Ovary (tissue), 9 donors: ENCODE data around the gene DNAJC6. TPM values are rescaled to one million over a fixed set of nuclear protein-coding genes. Genes with fewer than 3 reads are reported as not detected.

Experiments
- DNase-seq, 5 donors: peaks; one replicate each; pipeline ENCODE4 v3.0.0-alpha.2; 2019 to 2020
- H3K27ac ChIP-seq, 2 donors: fragments of 200-600 bp; one replicate each; pipeline versions ENCODE4 v1.5.1 to v1.8.0; 2019 to 2022
- H3K27me3 ChIP-seq: fragments of 200-600 bp; one replicate; pipeline ENCODE4 v1.8.0; 2022
- H3K36me3 ChIP-seq: fragments of 200-600 bp; sonication (generic); one replicate; pipeline ENCODE4 v1.5.1; 2019
- H3K4me1 ChIP-seq: one replicate; pipeline ENCODE4 v1.8.1; 2013; ENCODE audit warnings: mild to moderate bottlenecking, moderate library complexity; ENCODE audit not compliant: insufficient read depth
- H3K4me3 ChIP-seq: fragments of 200-600 bp; sonication (generic); one replicate; pipeline ENCODE4 v1.5.1; 2017
- H3K9me3 ChIP-seq, 2 donors: fragments of 200-600 bp in 1 of 2; sonication (generic) in 1 of 2; one replicate each; pipeline versions ENCODE4 v1.5.1 to v1.8.1; 2013 to 2019; ENCODE audit warnings: mild to moderate bottlenecking in 1 of 2, moderate library complexity in 1 of 2
- EP300 ChIP-seq: sonication (generic); formaldehyde crosslinking; IDR thresholded peaks from one replicate; pipeline ENCODE4 v1.6.1; 2017; ENCODE audit warnings: antibody characterized with exemption
- POLR2A ChIP-seq: fragments of 450-650 bp; IDR thresholded peaks from one replicate; pipeline ENCODE4 v1.6.1; 2017; ENCODE audit warnings: antibody characterized with exemption, mild to moderate bottlenecking, moderate library complexity
- WGBS, 3 donors: extraction: QIAGEN DNeasy Blood & Tissue Kit in 1 of 3; methylation state at CpG; one replicate each; pipeline versions ENCODE4 v1.1.5 to v1.1.7; 2013 to 2017; 5-methylcytosine and 5-hydroxymethylcytosine counted together
- intact Hi-C, 4 donors: fragments of 100-400 bp; cut with DNase I; formaldehyde crosslinking; loops; one replicate each; pipeline versions ENCODE4 v1.11.0 to v1.15.1; 2022 to 2023
- polyA plus RNA-seq, 2 donors: library from polyadenylated mRNA; stranded (reverse); fragments of 200-250 nt in 1 of 2; fragments of 350-450 nt in 1 of 2; fragmentation: Illumina TruSeq in 1 of 2; extraction: RNeasy Lipid Tissue Mini Kit (QIAGEN cat#74804) in 1 of 2; gene quantifications; one replicate each; pipeline ENCODE4 v1.2.3, GENCODE V29; 2013 to 2014
- total RNA-seq, 7 donors: library from RNA; depleted of rRNA in 2 of 7; stranded (reverse); fragments of >200 nt in 2 of 7; fragmentation: NEBNext Ultra II Directional in 3 of 7; extraction: Animal tissue kit (Norgen Biotek cat#: 25700) in 3 of 7; gene quantifications; one replicate each; pipeline versions ENCODE4 v1.1.0 to v1.2.4, GENCODE V29; 2016 to 2023
- TF ChIP-seq, protein P1 (sequence below), 3 donors: fragments of 450-650 bp in 2 of 3; fragments of 200-600 bp in 1 of 3; IDR thresholded peaks; one replicate each; pipeline versions ENCODE4 v1.5.1 to v1.8.0; 2016 to 2022; ENCODE audit warnings: antibody characterized with exemption in 3 of 3, mild to moderate bottlenecking in 1 of 3
- donor health status: DM: no; HTN: no; CAD: no; lungs with moderate emphysema.
- donor health status: DM: no; HTN: no; CAD: no.
- donor health status: Bipolar disorder and iron deficiency.
- donor health status: DM: yes; HTN: yes; CAD: no.
- donor health status: DM: no; HTN: no; CAD: no.
- donor health status: DM: yes; HTN: yes; CAD: no.

Gene DNAJC6
- total and polyA plus RNA-seq, 9 donors: 0.48 to 2.7 (median 1.5) TPM

DNA sequence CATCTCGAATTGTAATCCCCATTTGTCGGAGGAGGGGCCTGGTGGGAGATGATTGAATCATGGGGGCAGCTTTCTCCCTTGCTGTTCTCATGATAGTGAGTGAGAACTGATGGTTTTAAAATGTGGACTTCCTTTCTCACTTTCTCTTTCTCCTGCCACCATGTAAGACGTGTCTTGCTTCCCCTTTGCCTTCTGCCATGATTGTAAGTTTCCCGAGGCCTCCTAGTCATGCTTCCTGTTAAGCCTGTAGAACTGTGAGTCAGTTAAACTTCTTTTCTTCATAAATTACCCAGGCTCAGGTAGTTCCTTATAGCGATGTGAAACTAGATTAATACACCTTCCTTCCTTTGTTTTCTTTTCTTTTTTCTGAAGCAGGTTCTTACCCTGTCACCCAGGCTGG, 13.9 kb downstream of the DNAJC6 start:
- H3K4me3 ChIP-seq: no peak overlapping the region
- WGBS, 3 donors: 68 to 74% (median 70%) methylated on average over 5 of the region's 5 CpGs
- no peak for DNase-seq
- no peaks in the 10 kb centered on the region for H3K36me3 ChIP-seq
- intact Hi-C loops: no loop called here
- H3K9me3 ChIP-seq: no peaks in the 10 kb centered on the region
- H3K4me1 ChIP-seq: no peaks in the 10 kb centered on the region
- no peak overlapping the region for H3K27ac ChIP-seq
- TF ChIP-seq, protein P1, sequence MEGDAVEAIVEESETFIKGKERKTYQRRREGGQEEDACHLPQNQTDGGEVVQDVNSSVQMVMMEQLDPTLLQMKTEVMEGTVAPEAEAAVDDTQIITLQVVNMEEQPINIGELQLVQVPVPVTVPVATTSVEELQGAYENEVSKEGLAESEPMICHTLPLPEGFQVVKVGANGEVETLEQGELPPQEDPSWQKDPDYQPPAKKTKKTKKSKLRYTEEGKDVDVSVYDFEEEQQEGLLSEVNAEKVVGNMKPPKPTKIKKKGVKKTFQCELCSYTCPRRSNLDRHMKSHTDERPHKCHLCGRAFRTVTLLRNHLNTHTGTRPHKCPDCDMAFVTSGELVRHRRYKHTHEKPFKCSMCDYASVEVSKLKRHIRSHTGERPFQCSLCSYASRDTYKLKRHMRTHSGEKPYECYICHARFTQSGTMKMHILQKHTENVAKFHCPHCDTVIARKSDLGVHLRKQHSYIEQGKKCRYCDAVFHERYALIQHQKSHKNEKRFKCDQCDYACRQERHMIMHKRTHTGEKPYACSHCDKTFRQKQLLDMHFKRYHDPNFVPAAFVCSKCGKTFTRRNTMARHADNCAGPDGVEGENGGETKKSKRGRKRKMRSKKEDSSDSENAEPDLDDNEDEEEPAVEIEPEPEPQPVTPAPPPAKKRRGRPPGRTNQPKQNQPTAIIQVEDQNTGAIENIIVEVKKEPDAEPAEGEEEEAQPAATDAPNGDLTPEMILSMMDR (IDR thresholded peaks at IDR 0.05): no peak
- TF ChIP-seq POLR2A (no peak), EP300 (no peak)
- H3K27me3 ChIP-seq: no peaks in the 10 kb centered on the region

DNA sequence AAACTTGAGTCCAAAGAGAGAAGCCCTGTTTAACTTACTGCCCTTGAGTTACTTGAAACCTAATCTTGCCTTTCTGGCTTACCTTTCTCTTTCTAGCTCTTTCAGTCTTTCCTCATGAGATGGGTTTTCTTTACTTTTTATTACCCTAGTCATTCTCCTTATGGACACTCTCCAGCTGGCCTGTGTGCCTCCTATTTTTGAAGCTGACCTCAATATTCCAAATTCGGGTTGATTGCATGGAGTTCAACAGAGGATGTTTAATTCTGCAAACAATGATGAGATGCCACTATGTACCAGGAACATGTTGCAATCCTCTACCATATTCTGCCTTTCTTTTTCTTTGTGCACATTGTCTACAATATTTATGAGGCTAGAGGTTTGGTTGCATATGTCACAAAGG, 20.7 kb downstream of the DNAJC6 start:
- no peaks in the 10 kb centered on the region for H3K4me1 ChIP-seq
- H3K4me3 ChIP-seq: no peak overlapping the region
- TF ChIP-seq, protein P1 (IDR thresholded peaks at IDR 0.05): no peak
- TF ChIP-seq EP300 (no peak), POLR2A (no peak)
- no peaks in the 10 kb centered on the region for H3K36me3 ChIP-seq
- H3K9me3 ChIP-seq: no peaks in the 10 kb centered on the region
- intact Hi-C loops: no loop called here
- DNase-seq: no peak
- no peak overlapping the region for H3K27ac ChIP-seq
- WGBS, 3 donors: 78 to 84% (median 81%) methylated on average over 1 of the region's 1 CpG
- H3K27me3 ChIP-seq: no peaks in the 10 kb centered on the region

DNA sequence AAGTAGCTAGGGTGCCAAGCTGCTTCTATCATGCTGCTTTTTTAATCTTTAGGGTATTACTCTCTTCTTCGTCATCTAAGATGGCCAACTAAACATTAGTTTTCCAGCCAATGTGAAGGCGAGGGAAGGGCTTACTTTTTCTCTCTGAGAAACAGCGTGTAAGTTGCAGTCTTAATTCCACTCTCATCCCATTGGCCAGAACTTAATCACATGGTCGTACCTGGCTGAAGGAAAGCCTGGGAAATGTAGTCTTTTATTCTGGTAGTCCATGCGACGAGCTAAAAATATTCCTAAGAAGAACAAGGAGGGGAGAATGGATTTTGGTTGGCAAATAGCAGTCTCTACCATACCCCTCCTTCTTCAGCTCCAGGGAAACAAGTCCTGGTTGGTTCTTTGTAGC, 21.5 kb downstream of the DNAJC6 start:
- H3K27me3 ChIP-seq: no peaks in the 10 kb centered on the region
- DNase-seq: no peak
- no peak overlapping the region for H3K27ac ChIP-seq
- WGBS, 3 donors: 74 to 76% (median 75%) methylated on average over 6 of the region's 6 CpGs
- H3K4me3 ChIP-seq: no peak overlapping the region
- TF ChIP-seq POLR2A (no peak), EP300 (no peak)
- TF ChIP-seq, protein P1 (IDR thresholded peaks at IDR 0.05): no peak
- H3K9me3 ChIP-seq: no peaks in the 10 kb centered on the region
- H3K4me1 ChIP-seq: no peaks in the 10 kb centered on the region
- no peaks in the 10 kb centered on the region for H3K36me3 ChIP-seq
- intact Hi-C loops: no loop called here

DNA sequence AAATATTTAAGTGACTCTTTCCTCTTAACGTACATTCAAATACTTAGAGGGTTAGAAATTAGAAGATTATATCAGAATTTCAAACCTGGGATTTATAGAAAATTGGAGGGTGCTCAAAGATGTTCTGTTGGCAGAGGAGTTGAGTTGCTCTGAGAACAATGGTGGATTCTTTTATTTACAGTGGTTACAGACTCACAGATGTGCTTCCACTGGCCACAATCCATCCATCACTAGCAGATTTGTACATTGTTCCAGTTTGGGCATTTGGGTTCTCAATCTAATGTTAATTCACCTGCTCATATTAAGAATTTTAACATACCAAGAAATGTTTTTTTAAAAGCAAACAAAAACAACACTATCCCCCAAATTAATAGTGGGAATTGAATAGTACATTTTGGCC, 23.5 kb downstream of the DNAJC6 start:
- Histone ChIP-seq H3K27ac (no peak overlapping the region), H3K4me1 (no peaks in the 10 kb centered on the region), H3K9me3 (no peaks in the 10 kb centered on the region), H3K27me3 (no peaks in the 10 kb centered on the region), H3K36me3 (no peaks in the 10 kb centered on the region), H3K4me3 (no peak overlapping the region)
- no peak for DNase-seq
- intact Hi-C loops: no loop called here
- WGBS, 3 donors: 16 to 57% (median 27%) methylated on average over 1 of the region's 1 CpG
- TF ChIP-seq POLR2A: no peak
- TF ChIP-seq EP300: no peak
- TF ChIP-seq, protein P1 (IDR thresholded peaks at IDR 0.05): no peak

DNA sequence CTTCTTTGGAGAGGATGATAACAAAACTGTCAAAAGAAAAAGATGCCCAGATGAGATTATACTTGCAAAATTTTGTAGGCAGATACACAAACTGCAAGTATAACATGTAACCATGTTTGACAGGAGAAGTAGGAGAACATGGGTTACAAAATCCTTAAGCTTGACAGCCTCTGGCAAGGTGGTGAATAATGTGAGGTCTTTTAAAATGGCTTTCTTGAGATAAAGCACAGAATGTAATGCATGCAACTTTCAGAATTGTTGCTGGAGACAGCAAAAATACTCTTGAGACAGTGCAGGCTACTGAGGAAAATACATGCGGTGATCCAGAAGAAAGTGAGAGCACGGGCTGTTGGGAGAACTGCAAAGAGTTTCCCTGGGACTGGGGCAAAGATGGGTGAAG, 24.7 kb downstream of the DNAJC6 start:
- Histone ChIP-seq H3K27ac (no peak overlapping the region), H3K27me3 (no peaks in the 10 kb centered on the region), H3K36me3 (no peaks in the 10 kb centered on the region), H3K4me1 (no peaks in the 10 kb centered on the region), H3K4me3 (no peak overlapping the region), H3K9me3 (no peaks in the 10 kb centered on the region)
- TF ChIP-seq EP300 (no peak), POLR2A (no peak)
- TF ChIP-seq, protein P1 (IDR thresholded peaks at IDR 0.05): no peak
- intact Hi-C loops: no loop called here
- WGBS, 3 donors: 68 to 83% (median 79%) methylated on average over 2 of the region's 2 CpGs
- DNase-seq: no peak
